ENCODE measurements around the gene NOL4L.
"Not testable (repeated sequence)": the region's sequence is repeated elsewhere in the genome, so short reads cannot be mapped to it uniquely, and the experiment has no call there.

NOL4L gene

GRCh38 chr20:32474967-32475811 lies 109.9 kb downstream of the NOL4L start:
- DNase-seq (ENCODE audit: low spot score in 2 of 2) (no peak), ATAC-seq (peak; percentile 22)
- H3K4me1 Mint-ChIP-seq: peaks cover 49% of the 10 kb centered on the region
- peaks cover 8% of the 10 kb centered on the region for H3K36me3 Mint-ChIP-seq
- peak overlapping the region; percentile 89 for H3K27ac Mint-ChIP-seq
- H3K9me3 Mint-ChIP-seq: no peaks in the 10 kb centered on the region
- no peak overlapping the region for H3K4me3 Mint-ChIP-seq

DNA sequence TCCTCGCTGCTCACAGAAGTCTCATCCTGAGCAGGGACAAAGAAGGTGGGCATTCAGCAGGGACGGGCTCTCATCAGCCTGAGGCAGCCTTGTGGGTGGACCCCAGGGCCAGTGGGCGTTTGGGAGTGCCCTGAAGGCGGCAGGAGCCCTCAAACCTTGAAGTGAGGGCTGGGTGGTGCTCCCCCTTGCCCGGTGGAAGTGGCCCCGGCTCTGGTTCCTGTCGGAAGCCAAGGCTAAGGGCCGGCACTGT lies 110.5 kb downstream of the NOL4L start:
- DNase-seq (ENCODE audit: low spot score in 2 of 2) (no peak), ATAC-seq (no peak)
- peaks cover 8% of the 10 kb centered on the region for H3K36me3 Mint-ChIP-seq
- H3K9me3 Mint-ChIP-seq: no peaks in the 10 kb centered on the region
- peaks cover 45% of the 10 kb centered on the region for H3K4me1 Mint-ChIP-seq
- no peak overlapping the region for H3K27ac Mint-ChIP-seq
- H3K4me3 Mint-ChIP-seq: no peak overlapping the region

DNA sequence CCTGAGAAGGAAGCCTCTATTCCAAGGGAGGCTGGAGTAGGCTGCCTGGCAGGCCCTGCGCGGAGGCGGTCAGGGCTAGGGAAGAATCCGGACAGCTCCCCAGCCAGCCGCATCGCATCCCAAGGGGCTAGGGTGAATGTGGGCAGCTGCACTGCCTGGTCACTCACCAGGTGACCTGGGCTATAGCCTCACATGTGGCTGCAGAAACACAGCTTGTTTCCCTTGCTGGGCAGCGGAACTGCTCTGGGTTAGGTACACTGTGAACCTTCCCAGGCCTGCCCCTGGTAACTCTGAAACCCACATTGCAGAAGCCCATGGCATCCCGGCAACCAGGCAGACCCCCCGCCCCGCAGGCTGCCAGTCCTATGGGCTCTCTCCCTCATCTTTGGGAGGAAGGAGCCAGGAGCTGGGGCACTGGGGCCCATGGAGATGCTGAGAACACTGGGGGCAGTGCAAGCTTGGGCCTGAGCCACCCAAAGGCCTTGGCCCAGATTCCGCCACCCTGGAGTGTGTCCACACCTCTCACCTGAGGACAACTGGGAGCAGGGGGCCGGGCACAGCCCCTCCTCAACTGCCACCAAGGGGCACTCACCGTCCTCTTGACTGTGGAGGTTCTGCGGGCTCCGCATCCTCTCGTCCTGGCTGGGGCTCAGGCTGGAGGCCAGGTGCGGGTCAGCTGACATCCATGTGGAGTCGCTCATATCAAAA lies 111.0 kb downstream of the NOL4L start:
- H3K4me1 Mint-ChIP-seq: peaks cover 41% of the 10 kb centered on the region
- DNase-seq (ENCODE audit: low spot score in 2 of 2): no peak
- H3K27ac Mint-ChIP-seq: peak overlapping the region; percentile 54
- no peaks in the 10 kb centered on the region for H3K9me3 Mint-ChIP-seq
- peaks cover 8% of the 10 kb centered on the region for H3K36me3 Mint-ChIP-seq
- H3K4me3 Mint-ChIP-seq: no peak overlapping the region
- no peak for ATAC-seq

DNA sequence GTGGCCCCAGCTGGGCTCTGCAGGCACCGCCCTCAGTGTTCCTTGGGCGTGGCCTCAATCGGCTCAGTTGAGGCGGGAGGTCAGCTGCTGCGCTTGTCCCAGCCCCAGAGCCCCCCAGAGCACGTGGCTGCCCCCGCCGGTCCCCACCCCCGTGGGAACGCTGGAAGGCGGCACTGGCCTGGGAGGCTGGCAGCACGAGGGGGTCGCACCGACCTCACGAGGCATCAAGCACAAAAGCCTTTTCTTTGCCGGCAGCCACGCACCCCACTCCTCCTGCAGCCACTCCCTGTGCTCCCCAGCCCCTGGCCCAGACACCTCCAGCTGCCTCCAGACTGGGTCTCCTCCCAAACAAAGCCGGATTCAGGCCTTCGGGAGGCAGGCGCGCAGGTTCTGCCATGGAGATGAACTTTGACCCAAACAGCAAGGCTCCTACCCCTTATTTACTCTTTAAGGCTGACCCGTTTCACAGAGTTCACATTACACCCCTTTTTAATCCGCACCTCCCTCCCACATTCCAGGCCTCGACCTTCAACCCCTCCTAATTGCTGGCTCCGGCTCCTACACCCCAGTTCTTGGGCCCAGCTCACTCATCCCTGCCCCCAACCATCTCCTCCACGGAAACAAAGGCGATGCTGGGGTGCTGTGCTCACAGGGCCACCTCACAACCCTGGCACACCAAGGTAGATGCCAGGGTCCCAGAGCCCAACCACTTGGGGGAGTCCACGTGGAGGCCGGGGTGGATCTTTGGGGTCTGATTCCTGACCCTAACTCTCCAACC lies 111.7 kb downstream of the NOL4L start:
- ATAC-seq (no peak), DNase-seq (ENCODE audit: low spot score in 2 of 2) (no peak)
- Mint-ChIP-seq H3K27ac (peak overlapping the region; percentile 54), H3K9me3 (no peaks in the 10 kb centered on the region), H3K4me3 (no peak overlapping the region), H3K36me3 (peaks cover 10% of the 10 kb centered on the region), H3K4me1 (peaks cover 40% of the 10 kb centered on the region)

- Mint-ChIP-seq H3K36me3 (peaks cover 14% of the 10 kb centered on the region), H3K4me1 (peaks cover 33% of the 10 kb centered on the region), H3K4me3 (no peak overlapping the region), H3K9me3 (no peaks in the 10 kb centered on the region), H3K27ac (no peak overlapping the region)
- ATAC-seq: no peak
- no peak for DNase-seq (ENCODE audit: low spot score in 2 of 2)
Observed at GRCh38 chr20:32472581-32473207, 112.4 kb downstream of the NOL4L start.

DNA sequence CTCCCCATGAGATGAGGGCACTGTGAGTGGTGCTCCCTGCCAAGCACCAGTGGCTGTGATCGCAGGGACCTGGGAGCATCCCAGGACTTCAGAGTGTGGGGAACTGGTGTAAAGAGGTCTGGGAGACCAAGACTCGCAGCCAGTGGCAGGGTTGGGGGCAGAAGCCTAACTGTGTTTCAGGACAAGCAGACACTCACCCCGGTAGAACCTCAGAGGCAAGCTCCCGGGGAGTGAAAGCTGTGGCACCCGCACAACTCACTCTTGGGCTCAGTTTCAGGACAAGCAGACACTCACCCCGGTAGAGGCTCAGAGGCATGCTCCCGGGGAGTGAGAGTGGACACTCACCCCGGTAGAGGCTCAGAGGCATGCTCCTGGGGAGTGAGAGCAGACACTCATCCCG lies 114.2 kb downstream of the NOL4L start:
- peak overlapping the region; percentile 87 for H3K27ac Mint-ChIP-seq

DNA sequence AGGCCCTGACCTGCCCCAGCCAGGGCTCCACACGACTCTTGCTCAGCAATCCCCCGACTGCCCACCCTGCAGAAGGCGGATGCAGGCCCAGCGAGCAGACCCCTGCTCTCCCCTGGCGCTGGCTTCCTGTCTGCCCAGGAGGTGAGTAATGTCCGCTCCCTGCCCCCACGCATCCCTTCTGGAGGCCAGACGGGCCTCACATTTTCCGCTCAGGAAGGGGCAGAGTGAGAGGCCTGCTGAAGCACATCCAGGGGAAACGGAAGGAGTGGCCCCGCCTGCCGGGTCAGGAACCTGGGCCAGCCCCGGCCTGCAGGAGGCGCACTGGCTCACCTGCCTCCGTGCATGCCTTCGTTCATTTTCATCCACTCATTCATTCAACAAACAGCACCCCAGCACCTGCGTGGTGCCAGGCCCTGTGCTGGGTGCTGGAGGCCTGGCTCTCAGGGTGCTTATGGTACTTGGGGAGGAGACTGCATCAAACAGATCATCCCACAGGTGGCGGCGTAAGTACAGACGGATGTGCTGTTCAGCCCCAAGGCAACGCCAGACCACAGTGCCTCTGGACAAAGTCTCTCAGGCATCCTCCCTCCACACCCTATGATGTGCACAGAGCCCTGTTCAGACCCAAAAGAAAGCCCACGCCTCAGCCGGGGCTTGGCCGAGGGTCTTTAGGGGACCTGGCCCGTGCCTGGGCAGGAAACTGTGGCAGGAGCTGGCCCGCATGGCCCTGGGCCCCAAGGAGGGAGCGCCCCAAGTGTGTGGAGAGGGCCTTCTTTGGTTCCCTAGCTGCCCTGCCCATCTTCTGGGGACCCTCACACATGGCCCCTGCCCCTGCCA lies 114.9 kb downstream of the NOL4L start:
- H3K9me3 Mint-ChIP-seq: no peaks in the 10 kb centered on the region
- H3K27ac Mint-ChIP-seq: peak overlapping the region; percentile 87
- no peak overlapping the region for H3K4me3 Mint-ChIP-seq
- DNase-seq (ENCODE audit: low spot score in 2 of 2): no peak
- peaks cover 12% of the 10 kb centered on the region for H3K4me1 Mint-ChIP-seq
- peak; percentile 29 for ATAC-seq
- H3K36me3 Mint-ChIP-seq: peaks cover 25% of the 10 kb centered on the region

More for the DNA sequence above, 114.2 kb downstream of the NOL4L start:
- ATAC-seq (no peak), DNase-seq (ENCODE audit: low spot score in 2 of 2) (no peak)
- H3K9me3 Mint-ChIP-seq: no peaks in the 10 kb centered on the region
- no peak overlapping the region for H3K4me3 Mint-ChIP-seq
- peaks cover 16% of the 10 kb centered on the region for H3K4me1 Mint-ChIP-seq
- peaks cover 24% of the 10 kb centered on the region for H3K36me3 Mint-ChIP-seq

DNA sequence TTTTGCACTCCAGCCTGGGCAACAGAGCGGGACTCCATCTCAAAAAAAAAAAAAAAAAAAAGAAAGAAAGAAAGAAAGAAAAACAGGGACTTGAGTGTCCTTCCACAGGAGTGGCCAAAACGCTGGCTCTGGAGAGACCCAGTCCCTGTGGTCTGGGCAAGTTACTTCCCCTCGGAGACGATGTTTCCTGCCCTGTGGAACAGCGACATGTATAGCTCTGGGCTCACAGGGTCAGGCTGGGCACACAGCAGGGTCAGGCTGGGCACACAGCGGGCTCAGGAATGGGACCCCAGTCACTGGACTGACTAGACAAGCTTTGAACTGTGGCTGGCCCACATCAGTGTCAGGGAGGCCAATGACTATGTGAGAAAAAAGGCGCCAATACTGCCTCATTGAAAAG lies 116.3 kb downstream of the NOL4L start:
- ATAC-seq (no peak), DNase-seq (ENCODE audit: low spot score in 2 of 2) (no peak)
- peaks cover 12% of the 10 kb centered on the region for H3K4me1 Mint-ChIP-seq

GRCh38 chr20:32468313-32468640 lies 116.9 kb downstream of the NOL4L start:
- peak overlapping the region; percentile 67 for H3K27ac Mint-ChIP-seq
- ATAC-seq (no peak), DNase-seq (ENCODE audit: low spot score in 2 of 2) (no peak)
- H3K36me3 Mint-ChIP-seq: peaks cover 18% of the 10 kb centered on the region
- no peak overlapping the region for H3K4me3 Mint-ChIP-seq
- H3K4me1 Mint-ChIP-seq: peaks cover 12% of the 10 kb centered on the region
- H3K9me3 Mint-ChIP-seq: no peaks in the 10 kb centered on the region

More for the DNA sequence above, 116.3 kb downstream of the NOL4L start:
- Mint-ChIP-seq H3K27ac (peak overlapping the region; percentile 67), H3K4me3 (no peak overlapping the region), H3K9me3 (no peaks in the 10 kb centered on the region), H3K36me3 (peaks cover 24% of the 10 kb centered on the region)

DNA sequence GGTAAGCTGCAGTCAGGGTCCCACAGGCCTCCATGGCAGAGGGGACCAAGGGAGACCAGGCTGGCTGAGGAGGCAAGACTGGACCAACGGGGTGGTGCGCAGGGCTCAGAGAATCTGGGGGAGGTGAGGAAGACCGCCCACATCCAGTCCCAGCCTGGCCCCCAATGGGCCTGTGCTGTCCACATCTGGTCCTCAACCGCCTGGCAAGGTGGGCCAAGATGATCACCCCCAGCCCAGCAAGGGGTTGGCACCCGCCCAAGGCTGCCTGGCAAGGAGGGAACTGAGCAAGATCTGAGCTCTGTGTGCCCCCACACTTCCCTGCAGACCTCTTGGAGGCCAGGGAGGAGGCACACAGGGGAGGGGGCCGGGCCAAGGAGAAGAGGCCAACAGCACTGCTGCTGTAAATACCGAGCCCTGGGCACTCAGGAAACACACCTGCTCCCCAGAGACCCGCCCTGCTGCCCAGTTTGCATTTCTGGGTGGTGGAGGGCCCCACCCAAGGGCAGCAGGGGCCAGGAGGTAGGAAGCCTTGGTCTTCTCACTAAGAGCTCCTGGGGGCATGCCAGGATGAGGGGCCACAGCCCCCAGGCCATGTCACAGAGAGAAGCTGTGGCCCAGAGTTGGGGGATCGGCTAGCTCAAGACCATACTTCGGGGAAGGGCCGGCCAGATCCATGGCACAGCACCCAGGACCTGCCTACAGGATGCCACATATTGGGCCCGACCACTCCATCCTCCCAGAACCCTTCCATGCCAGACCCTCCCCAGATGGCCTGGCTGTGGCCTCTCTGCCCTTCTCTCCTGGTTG lies 117.4 kb downstream of the NOL4L start:
- no peak for DNase-seq (ENCODE audit: low spot score in 2 of 2)
- Mint-ChIP-seq H3K4me1 (peaks cover 12% of the 10 kb centered on the region), H3K36me3 (peaks cover 21% of the 10 kb centered on the region), H3K9me3 (no peaks in the 10 kb centered on the region), H3K4me3 (no peak overlapping the region), H3K27ac (peak overlapping the region; percentile 67)
- ATAC-seq: no peak

- Mint-ChIP-seq H3K4me1 (peaks cover 17% of the 10 kb centered on the region), H3K36me3 (peaks cover 29% of the 10 kb centered on the region), H3K27ac (peak overlapping the region; percentile 67), H3K4me3 (no peak overlapping the region), H3K9me3 (no peaks in the 10 kb centered on the region)
- DNase-seq (ENCODE audit: low spot score in 2 of 2) (no peak), ATAC-seq (no peak)
Observed at GRCh38 chr20:32466739-32467505, 118.2 kb downstream of the NOL4L start.

GRCh38 chr20:32465901-32466675 lies 119.0 kb downstream of the NOL4L start:
- H3K27ac Mint-ChIP-seq: peak overlapping the region; percentile 67
- DNase-seq (ENCODE audit: low spot score in 2 of 2); H3K4me1 Mint-ChIP-seq; ATAC-seq; H3K9me3 Mint-ChIP-seq; H3K4me3 Mint-ChIP-seq: not testable (repeated sequence)
- H3K36me3 Mint-ChIP-seq: peaks cover 29% of the 10 kb centered on the region
